HG03103 (cell line): Measurements from ENCODE around the gene PLEKHG2.

Experiments used
- ATAC-seq: cut with Tn5 transposase; IDR thresholded peaks from one replicate; pipeline ENCODE4 v1.9.1; 2021; ENCODE audit warnings: low read depth; ENCODE audit not compliant: unreplicated experiment

Gene PLEKHG2

DNA sequence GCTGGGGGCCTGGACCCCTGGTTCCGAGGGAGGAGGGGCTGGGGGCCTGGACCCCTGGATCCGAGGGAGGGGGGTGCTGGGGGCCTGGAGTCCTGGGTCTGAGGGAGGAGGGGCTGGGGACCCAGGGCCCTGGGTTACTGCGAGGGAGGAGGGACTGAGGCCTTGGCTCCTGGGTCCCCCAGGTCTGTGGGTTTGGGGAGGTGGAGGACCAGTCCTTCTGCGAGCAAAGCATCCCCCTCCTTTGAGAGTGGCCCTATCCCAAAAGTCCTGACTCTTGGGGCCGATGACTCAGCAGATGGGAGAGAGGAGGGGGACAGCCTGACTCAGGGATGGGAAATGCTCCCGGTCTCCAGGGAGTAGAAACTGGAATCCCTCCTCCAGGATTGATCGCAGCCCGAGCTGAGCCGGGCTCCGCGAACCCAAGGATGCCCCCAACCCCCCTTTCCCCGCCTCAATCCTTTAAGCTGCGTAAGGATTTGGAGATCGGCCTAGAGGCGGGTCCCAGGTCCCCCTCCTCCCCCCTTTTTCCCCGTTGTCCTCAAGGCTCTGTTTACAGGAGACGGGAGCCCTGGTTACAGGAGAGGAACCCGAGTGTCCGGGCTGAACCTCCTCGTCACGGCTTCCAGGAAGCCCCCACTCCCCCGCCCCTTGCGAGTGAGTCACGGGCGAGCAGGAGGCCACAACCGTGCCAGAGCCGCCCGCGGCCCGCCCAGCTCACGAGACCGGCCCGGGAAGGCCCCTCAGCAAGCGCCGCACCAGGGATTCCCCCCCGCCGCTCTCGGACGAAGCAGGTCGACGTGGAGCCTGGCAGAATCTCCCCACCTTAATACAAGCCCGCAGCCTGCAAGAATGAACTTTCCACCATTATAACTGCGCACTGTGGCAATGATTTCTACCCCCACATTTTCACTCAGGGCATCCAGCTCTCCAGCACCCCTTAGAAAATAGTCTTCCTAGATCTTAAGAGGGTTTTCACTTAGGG lies 8.8 kb upstream of the PLEKHG2 start:
- ATAC-seq, result peak; percentile 28

DNA sequence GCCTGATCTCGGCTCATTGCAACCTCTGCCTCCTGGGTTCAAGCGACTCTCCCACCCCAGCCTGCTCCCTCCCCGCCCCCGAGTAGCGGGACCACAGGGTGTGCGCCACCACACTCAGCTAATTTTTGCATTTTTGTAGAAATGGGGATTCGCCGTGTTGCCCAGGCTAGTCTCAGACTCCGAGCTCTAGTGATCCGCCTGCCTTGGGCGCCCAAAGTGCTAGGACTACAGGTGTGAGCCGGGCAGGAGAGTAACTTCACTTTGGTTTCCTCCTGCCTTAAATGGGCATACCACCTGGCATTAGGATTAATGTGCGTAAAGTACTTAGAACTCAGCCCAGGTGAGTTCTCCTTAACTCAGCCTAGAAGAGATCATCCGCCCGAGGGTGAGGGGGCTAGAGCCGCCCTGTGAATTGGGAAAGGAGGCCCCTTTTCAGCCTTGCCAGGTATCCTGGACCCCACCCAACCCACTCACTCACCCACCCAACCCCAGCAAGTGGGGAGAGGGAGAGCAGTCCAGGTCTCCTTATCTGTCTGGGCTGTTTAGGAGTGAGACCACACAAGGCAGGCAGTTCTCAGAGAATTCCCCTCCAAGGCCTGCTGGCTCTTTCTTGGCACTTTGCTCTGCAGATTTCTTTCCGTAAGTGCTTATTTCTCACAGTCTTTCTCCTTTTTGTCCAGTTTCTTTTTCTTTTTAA lies 7.1 kb upstream of the PLEKHG2 start:
- no peak for ATAC-seq

DNA sequence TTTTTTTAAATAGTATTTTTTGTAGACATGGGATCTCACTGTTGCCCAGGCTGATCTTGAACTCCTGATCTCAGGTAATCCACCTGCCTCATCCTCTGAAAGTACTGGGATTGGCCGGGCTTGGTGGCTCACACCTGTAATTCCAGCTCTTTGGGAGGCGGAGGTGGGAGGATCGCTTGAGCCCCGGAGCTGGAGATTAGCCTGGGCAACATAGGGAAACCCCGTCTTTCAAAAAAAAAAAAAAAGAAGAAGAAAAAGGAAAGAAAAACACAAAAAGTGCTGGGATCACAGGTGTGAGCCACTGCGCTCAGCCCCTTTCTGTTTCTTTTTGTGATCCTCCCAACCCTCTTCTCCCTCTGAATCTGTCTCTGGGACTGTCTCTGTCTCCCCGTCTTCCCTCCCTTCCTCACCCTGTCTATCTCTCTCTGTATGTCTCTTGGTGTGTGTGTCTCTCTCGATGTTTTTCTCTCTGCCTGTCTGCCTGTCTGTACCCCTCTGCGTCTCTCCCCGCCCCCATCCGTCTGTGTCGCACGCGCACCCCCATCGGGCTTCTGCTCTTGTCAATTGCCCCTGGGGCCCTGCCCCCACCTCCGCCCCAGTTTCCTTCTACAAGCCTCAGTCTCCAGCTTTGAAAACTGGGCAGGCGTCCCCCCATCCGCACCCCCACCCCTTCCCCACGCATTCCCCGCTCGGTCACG lies 6.4 kb upstream of the PLEKHG2 start:
- no peak for ATAC-seq

DNA sequence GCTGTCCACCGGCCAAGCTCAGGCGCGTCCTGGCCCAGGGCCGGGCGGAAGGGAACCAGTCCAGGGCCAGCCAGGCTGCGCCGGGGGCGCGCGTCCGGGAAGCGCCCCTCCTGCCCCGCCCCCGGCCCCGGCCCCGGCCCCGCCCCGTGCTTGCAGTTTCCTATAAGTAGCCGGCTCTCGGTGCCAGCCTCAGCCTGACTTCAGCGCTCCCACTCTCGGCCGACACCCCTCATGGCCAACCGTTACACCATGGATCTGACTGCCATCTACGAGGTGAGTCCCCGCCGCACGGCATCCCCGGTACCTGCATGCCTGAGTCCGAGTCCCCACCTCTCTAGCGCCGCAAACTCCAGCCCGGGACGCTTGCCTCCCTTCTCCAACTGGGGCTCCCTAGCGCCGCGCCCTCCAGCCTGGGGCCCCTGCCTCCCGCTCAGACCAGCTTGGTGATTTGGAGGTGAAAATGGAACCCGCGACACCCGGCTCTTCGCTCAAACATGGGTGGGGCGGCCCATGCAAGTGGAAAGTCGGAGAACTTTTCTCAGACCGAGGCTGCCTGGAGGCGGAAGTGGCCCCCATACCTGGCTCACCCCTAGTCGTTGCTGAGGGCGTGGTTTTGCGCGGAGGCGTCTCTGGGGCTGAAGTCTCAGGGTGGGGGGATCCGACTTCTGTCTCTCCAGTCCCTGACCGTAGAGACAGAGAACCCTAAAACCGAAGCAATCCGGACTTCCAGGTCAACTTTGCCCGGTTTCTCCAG lies 5.6 kb upstream of the PLEKHG2 start, which contains the start of gene ZFP36:
Gene ZFP36, plus strand, starts transcription at position 192 of the 754 bp plus-strand sequence. Its CDS starts 58 bp downstream, at position 250.
- no peak for ATAC-seq

DNA sequence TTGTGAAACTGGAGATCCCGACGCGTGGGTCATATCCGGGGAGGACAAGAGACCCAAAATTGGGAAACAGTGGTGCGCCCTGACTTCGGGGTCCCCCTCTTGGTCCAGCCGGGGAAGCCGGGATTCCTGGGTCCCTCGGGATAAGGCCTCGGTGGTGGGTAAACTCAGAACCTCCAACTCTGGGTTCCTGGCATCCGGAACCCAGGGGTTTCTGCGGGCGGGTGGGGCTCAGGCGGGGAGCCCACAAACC lies 5.1 kb upstream of the PLEKHG2 start:
- ATAC-seq, result no peak

DNA sequence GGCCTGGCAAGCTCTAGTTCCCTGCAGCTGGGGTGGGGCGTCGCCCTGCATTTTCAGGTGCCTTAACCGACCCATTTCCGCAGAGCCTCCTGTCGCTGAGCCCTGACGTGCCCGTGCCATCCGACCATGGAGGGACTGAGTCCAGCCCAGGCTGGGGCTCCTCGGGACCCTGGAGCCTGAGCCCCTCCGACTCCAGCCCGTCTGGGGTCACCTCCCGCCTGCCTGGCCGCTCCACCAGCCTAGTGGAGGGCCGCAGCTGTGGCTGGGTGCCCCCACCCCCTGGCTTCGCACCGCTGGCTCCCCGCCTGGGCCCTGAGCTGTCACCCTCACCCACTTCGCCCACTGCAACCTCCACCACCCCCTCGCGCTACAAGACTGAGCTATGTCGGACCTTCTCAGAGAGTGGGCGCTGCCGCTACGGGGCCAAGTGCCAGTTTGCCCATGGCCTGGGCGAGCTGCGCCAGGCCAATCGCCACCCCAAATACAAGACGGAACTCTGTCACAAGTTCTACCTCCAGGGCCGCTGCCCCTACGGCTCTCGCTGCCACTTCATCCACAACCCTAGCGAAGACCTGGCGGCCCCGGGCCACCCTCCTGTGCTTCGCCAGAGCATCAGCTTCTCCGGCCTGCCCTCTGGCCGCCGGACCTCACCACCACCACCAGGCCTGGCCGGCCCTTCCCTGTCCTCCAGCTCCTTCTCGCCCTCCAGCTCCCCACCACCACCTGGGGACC lies 4.6 kb upstream of the PLEKHG2 start:
- ATAC-seq, result no peak

DNA sequence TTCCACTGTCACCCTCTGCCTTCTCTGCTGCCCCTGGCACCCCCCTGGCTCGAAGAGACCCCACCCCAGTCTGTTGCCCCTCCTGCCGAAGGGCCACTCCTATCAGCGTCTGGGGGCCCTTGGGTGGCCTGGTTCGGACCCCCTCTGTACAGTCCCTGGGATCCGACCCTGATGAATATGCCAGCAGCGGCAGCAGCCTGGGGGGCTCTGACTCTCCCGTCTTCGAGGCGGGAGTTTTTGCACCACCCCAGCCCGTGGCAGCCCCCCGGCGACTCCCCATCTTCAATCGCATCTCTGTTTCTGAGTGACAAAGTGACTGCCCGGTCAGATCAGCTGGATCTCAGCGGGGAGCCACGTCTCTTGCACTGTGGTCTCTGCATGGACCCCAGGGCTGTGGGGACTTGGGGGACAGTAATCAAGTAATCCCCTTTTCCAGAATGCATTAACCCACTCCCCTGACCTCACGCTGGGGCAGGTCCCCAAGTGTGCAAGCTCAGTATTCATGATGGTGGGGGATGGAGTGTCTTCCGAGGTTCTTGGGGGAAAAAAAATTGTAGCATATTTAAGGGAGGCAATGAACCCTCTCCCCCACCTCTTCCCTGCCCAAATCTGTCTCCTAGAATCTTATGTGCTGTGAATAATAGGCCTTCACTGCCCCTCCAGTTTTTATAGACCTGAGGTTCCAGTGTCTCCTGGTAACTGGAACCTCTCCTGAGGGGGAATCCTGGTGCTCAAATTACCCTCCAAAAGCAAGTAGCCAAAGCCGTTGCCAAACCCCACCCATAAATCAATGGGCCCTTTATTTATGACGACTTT lies 3.9 kb upstream of the PLEKHG2 start:
- no peak for ATAC-seq

DNA sequence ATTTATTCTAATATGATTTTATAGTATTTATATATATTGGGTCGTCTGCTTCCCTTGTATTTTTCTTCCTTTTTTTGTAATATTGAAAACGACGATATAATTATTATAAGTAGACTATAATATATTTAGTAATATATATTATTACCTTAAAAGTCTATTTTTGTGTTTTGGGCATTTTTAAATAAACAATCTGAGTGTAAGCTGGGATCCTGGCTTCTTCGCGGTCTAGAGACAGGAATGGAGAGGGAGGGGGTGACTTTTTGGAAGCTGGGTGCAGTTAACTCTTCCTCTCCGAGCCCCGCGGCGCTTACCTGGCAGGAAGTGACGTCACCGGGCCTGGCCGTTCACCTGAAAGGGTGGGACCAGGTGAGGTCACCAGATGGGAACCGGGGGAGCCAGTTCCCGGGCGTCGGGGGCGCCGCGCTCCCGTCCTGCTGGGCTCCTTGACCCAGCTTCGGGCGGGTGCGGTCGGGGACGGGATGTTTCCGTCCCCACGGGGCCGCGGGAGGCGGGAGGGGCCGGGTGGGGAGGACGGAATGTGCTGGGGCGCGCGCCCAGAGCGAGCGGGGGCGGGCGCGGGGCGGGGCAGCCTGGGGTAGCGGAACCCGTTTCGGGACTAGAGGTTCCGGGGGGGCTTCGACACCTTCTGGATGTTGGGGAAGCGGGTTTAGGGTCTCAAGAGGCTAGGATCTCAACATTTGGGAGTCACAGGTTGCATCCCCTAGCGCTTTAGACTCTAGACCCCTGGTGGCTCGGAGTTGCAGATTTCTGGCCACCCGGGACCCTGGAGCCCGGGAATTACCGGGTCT lies 3.1 kb upstream of the PLEKHG2 start:
- no peak for ATAC-seq

DNA sequence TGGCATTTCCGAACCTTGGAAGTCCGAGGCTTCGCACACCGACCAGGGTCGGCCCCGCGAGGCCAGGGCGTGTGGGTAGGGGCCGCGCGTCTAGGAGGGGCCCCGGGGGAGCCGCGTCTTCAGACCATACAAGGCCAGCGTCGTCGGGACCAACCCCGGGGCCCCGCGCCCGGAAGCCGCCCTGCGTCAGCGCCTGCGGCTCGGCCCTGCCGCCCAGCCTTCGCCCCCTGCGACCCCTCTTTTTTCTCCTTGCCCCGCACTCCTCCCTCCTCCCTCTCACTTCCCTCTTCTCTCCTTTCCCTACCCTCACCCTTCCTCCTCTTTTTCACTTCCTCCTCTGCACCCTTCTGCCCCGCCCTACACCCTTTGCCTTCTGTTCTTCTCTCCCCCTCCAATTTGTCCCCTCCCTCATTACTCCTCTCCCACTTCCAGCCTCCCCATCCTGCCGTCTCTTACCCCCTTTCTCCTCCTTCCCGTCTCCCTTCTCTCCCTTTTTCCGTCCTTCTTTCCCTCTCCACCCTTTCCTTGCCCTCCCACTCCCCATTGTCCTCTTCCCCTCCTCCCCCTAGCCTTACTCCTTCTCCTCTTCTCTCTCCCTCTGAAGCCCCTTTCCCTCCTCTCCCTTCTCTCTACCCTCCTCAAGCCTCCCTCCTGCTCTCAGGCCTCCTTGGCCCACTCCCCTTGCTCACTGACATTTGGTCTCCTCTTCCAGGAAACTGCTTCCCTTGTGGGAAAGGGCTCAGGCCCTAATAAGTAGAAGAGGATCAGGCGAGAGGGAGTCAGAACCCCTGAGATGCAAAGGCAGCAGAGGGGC lies 2.2 kb upstream of the PLEKHG2 start:
- no peak for ATAC-seq

DNA sequence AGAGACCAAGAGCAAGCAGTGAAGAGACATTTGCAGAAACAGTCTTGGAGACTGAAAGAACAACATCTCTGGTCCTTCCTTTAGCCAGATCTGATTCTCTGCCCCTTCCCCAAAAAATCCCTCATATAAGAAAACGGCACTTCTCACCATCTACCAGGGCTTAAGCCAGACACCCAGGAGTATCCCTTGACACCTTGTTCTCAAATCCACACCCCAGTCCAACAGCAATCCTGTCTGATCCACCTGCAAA lies 1.7 kb upstream of the PLEKHG2 start:
- ATAC-seq, result no peak

DNA sequence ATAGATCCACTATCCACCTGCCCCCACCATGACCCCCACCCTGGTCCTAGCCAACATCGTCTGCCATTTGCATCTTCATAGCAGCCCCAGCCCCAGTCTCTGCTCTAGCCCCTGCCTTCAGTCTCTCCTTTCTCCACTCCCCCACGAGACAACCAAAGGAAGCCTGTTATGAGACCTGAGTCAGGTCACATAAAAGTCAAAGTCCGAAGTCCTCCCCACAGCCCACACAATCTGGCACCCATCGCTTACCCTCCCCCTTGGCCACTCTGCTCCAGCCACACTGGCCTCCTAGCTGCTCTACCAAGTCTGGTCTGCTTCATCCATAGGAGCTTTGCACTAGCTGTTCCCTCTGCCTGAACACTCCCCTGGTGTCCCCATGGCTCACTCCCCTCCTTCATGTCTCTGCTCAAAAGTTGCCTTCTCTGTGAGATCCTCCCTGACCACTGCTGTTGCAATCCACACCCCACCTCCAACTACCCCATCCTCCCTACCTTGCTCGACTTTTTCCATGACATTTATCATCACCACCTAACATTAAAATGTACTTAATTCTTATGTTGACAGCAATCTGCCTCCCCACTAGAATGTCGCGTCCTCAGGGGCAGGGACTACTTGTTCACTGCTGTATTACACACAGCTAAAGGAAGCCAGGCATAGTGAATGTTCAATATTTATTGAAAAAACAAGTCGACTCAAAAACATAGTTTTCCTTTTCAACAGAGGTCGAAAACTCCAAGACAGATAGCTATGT lies 1.2 kb upstream of the PLEKHG2 start:
- no peak for ATAC-seq

DNA sequence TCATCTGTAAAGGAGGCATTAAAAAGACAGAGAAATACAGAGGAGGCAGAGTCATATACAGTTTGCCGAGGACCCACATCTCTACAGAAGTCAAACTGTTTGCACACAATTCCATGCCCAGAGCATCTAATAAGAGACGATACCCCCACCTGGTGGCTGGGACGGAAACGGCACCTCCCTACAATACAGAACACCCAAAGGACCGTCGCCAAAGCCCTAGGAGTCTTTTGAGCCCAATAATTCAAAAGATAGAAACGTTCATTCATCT lies 703 bp upstream of the PLEKHG2 start:
- ATAC-seq, result peak; percentile 20

DNA sequence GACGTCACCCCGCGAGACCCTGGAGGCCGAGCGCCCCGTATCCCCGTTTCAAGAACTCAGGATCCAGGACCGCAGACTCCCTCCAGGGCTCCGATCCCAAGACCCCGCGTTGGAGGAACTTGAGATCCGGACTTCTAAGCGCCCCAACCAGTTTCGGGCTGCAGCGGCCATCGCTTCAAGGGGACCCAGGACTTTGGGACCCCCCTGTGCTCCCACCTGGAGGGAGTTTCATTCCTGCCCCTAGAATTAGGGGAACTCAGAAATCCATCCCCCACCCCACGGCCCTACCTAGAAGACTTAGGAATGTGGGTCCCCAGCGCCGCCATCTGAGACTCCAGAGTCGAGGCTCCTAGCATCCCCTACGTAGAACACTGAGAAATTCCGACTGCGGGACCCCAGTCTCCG lies 400 bp downstream of the PLEKHG2 start:
- ATAC-seq, result no peak

DNA sequence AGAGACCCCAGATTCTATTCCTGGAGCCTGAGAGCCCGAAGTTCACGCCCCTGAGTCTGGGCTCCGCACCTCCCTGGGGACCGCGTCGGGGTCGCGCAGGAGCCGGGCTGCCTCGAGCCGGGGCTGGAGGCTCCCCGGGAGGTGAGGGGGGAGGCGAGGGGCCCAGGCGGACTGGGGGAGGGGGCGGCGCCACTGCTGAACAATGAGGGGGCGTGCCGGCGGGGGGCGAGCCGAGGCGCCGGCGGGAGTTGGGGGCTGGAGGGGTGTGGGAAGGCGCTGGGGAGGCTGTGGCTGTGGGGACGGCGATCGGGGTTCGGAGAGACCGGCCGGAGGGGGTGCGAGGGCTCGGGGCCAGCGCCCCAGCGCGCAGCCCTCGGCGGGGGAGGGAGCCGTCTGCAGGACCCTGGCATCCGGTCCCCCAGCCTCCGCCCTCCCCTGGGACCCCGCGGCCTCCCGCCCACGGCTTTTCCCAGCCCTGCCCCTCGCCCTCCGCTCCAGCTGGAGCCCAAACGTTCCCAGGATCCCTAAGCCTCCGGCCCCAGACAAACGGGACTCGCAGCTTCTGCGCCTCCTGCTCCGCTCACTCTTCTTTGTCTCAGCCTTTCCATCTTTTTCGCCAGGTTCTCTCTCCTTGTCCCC lies 922 bp downstream of the PLEKHG2 start:
- ATAC-seq, result no peak

DNA sequence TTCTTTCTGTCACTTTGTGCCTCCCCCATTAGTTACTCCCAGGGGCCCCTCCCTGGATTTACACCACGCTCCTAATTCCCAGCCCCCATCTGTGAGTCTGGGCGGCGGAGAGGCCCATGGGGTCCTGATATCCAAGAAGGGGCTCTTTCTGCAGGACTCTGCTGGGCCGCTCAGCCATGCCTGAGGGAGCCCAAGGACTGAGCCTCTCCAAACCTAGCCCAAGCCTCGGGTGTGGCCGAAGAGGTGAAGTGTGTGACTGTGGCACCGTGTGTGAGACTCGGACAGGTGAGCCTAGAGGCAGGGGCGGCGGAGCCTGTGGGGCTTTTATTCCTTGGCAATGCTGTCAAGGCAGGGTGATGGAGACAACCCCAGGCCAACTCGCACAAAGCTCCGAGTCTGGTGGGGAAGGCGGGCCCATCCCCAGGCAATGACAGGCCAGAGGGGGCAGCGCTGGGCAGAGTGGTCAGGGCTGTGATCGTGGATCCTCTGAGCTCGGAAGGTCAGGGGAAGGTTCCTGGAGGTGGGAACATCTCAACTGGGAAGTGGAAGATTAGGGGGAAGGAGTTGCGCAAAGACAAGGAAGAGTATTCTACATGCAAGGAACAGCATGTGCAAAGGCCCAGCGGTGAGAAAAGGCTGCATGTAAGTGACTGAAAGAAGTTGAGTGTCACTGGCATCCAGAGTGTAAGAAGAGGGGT lies 1.6 kb downstream of the PLEKHG2 start:
- ATAC-seq, result no peak
